Liver (tissue), 9 donors: ENCODE results near the gene ANKZF1. TPM values are rescaled to one million over a fixed set of nuclear protein-coding genes. Genes with fewer than 3 reads are reported as not detected.

Experiments
- DNase-seq: peaks from one replicate; pipeline ENCODE4 v3.0.0-alpha.2; 2017; ENCODE audit warnings: low spot score
- H3K27ac ChIP-seq, 2 donors: one replicate each; pipeline ENCODE4 v1.7.0; 2013; ENCODE audit warnings: inconsistent platforms in 2 of 2, low read length in 2 of 2, control low read depth in 1 of 2, low read depth in 1 of 2, mild to moderate bottlenecking in 1 of 2
- H3K27me3 ChIP-seq, 4 donors: one replicate each; pipeline versions ENCODE4 v1.6.1 to v1.7.0; 2013; ENCODE audit warnings: low read length in 3 of 4, inconsistent platforms in 1 of 4, mild to moderate bottlenecking in 1 of 4, moderate library complexity in 1 of 4; ENCODE audit not compliant: control insufficient read depth in 4 of 4, insufficient read depth in 4 of 4
- H3K36me3 ChIP-seq, 4 donors: one replicate each; pipeline versions ENCODE4 v1.6.1 to v1.7.0; 2013; ENCODE audit warnings: low read length in 3 of 4, mild to moderate bottlenecking in 3 of 4, low read depth in 1 of 4, moderate library complexity in 1 of 4; ENCODE audit not compliant: control insufficient read depth in 4 of 4, insufficient read depth in 3 of 4
- H3K4me1 ChIP-seq, 4 donors: one replicate each; pipeline versions ENCODE4 v1.6.1 to v1.7.0; 2013; ENCODE audit warnings: low read length in 3 of 4, mild to moderate bottlenecking in 3 of 4, moderate library complexity in 1 of 4; ENCODE audit not compliant: control insufficient read depth in 4 of 4, insufficient read depth in 4 of 4
- H3K4me3 ChIP-seq, 3 donors: one replicate each; pipeline versions ENCODE4 v1.6.1 to v1.7.0; 2013; ENCODE audit warnings: low read length in 3 of 3, control low read depth in 1 of 3, low read depth in 1 of 3, mild to moderate bottlenecking in 1 of 3
- H3K9ac ChIP-seq, 2 donors: one replicate each; pipeline ENCODE4 v1.7.0; 2013; ENCODE audit warnings: low read length in 2 of 2, mild to moderate bottlenecking in 2 of 2, moderate library complexity in 2 of 2, control low read depth in 1 of 2, low read depth in 1 of 2
- H3K9me3 ChIP-seq, 4 donors: one replicate each; pipeline versions ENCODE4 v1.6.1 to v1.7.0; 2013; ENCODE audit warnings: low read length in 3 of 4; ENCODE audit not compliant: control insufficient read depth in 4 of 4
- ATF3 ChIP-seq: IDR thresholded peaks from 2 replicates; pipeline ENCODE4 v1.6.1; 2016; ENCODE audit warnings: antibody characterized with exemption
- EGR1 ChIP-seq, 2 donors: IDR thresholded peaks; 2 replicates each; pipeline ENCODE4 v1.6.1; 2016 to 2018; ENCODE audit warnings: antibody characterized with exemption in 2 of 2, low read depth in 2 of 2
- FOXA1 ChIP-seq: IDR thresholded peaks from 2 replicates; pipeline ENCODE4 v1.6.1; 2016; ENCODE audit warnings: antibody characterized with exemption
- FOXA2 ChIP-seq: IDR thresholded peaks from 2 replicates; pipeline ENCODE4 v1.6.1; 2016; ENCODE audit warnings: antibody characterized with exemption
- HNF4G ChIP-seq: IDR thresholded peaks from 2 replicates; pipeline ENCODE4 v1.6.1; 2016; ENCODE audit warnings: antibody characterized with exemption
- JUND ChIP-seq, 2 donors: IDR thresholded peaks; 2 replicates each; pipeline ENCODE4 v1.6.1; 2016; ENCODE audit warnings: antibody characterized with exemption in 2 of 2
- NR2F2 ChIP-seq: IDR thresholded peaks from 2 replicates; pipeline ENCODE4 v1.6.1; 2016; ENCODE audit warnings: antibody characterized with exemption
- RAD21 ChIP-seq, 2 donors: IDR thresholded peaks; 2 replicates each; pipeline ENCODE4 v1.6.1; 2016; ENCODE audit warnings: antibody characterized with exemption in 2 of 2, mild to moderate bottlenecking in 2 of 2
- RXRA ChIP-seq, 2 donors: IDR thresholded peaks; 2 replicates each; pipeline ENCODE4 v1.6.1; 2017 to 2018; ENCODE audit warnings: antibody characterized with exemption in 2 of 2, mild to moderate bottlenecking in 1 of 2
- SP1 ChIP-seq: IDR thresholded peaks from 2 replicates; pipeline ENCODE4 v1.6.1; 2018; ENCODE audit warnings: antibody characterized with exemption, mild to moderate bottlenecking
- TAF1 ChIP-seq: conservative IDR thresholded peaks from 2 replicates; pipeline ENCODE4 v1.6.1; 2016; ENCODE audit warnings: antibody characterized with exemption, mild to moderate bottlenecking
- YY1 ChIP-seq: IDR thresholded peaks from 2 replicates; pipeline ENCODE4 v1.6.1; 2016; ENCODE audit warnings: antibody characterized with exemption, mild to moderate bottlenecking
- ZBTB33 ChIP-seq: IDR thresholded peaks from 2 replicates; pipeline ENCODE4 v1.6.1; 2016; ENCODE audit warnings: antibody characterized with exemption
- WGBS: extraction: QIAGEN DNeasy Blood & Tissue Kit; methylation state at CpG from one replicate; pipeline ENCODE4 v1.1.7; 2013; 5-methylcytosine and 5-hydroxymethylcytosine counted together
- polyA plus RNA-seq, 2 donors: library from polyadenylated mRNA; stranded (reverse) in 1 of 2; unstranded in 1 of 2; fragments of 200-250 nt in 1 of 2; fragments of >200 nt in 1 of 2; fragmentation: Nextera tagmentation in 1 of 2; extraction: Ambion mirVana in 1 of 2; gene quantifications; one replicate each; pipeline versions ENCODE4 v1.2.1 to v1.2.3, GENCODE V29; 2013 to 2015
- total RNA-seq, 2 donors: library from RNA; depleted of rRNA; stranded (reverse); fragments of >200 nt; gene quantifications; one replicate each; pipeline ENCODE4 v1.2.3, GENCODE V29; 2014
- TF ChIP-seq, protein P1 (sequence below): fragments of 150-350 bp; IDR thresholded peaks from 2 replicates; pipeline ENCODE4 v1.5.1; 2017; ENCODE audit warnings: improper control_type of control experiment, low read depth, low read length; ENCODE audit not compliant: missing input control
- donor health status: healthy.
- donor health status: healthy.
- donor health status: healthy.
- donor health status: healthy.
- donor health status: healthy.

Gene ANKZF1
- total and polyA plus RNA-seq, 4 donors: 9.0 to 30.6 (median 20.5) TPM

- Histone ChIP-seq H3K4me3 (no peak overlapping the region), H3K4me1 (peaks cover 5 to 27% (median 19%) of the 10 kb centered on the region in 4 donors), H3K27me3 (no peaks in the 10 kb centered on the region), H3K27ac (no peak overlapping the region), H3K9ac (no peak overlapping the region), H3K9me3 (no peaks in the 10 kb centered on the region), H3K36me3 (peaks cover 21 to 45% (median 40%) of the 10 kb centered on the region in 4 donors)
- TF ChIP-seq SP1 (no peak), RXRA (IDR thresholded peaks at IDR 0.05) (no peak), ZBTB33 (no peak), JUND (IDR thresholded peaks at IDR 0.05) (no peak), TAF1 (no peak), YY1 (no peak), NR2F2 (no peak), RAD21 (IDR thresholded peaks at IDR 0.05) (no peak), FOXA1 (no peak), EGR1 (IDR thresholded peaks at IDR 0.05; ENCODE audit: low read depth in 2 of 2) (no peak), FOXA2 (no peak)
- TF ChIP-seq, protein P1, sequence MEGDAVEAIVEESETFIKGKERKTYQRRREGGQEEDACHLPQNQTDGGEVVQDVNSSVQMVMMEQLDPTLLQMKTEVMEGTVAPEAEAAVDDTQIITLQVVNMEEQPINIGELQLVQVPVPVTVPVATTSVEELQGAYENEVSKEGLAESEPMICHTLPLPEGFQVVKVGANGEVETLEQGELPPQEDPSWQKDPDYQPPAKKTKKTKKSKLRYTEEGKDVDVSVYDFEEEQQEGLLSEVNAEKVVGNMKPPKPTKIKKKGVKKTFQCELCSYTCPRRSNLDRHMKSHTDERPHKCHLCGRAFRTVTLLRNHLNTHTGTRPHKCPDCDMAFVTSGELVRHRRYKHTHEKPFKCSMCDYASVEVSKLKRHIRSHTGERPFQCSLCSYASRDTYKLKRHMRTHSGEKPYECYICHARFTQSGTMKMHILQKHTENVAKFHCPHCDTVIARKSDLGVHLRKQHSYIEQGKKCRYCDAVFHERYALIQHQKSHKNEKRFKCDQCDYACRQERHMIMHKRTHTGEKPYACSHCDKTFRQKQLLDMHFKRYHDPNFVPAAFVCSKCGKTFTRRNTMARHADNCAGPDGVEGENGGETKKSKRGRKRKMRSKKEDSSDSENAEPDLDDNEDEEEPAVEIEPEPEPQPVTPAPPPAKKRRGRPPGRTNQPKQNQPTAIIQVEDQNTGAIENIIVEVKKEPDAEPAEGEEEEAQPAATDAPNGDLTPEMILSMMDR: no peak
- WGBS: 95% methylated on average over 18 of the region's 18 CpGs
- no peak for DNase-seq
Observed at GRCh38 chr2:219219784-219220532, 9.6 kb upstream of the ANKZF1 start.

DNA sequence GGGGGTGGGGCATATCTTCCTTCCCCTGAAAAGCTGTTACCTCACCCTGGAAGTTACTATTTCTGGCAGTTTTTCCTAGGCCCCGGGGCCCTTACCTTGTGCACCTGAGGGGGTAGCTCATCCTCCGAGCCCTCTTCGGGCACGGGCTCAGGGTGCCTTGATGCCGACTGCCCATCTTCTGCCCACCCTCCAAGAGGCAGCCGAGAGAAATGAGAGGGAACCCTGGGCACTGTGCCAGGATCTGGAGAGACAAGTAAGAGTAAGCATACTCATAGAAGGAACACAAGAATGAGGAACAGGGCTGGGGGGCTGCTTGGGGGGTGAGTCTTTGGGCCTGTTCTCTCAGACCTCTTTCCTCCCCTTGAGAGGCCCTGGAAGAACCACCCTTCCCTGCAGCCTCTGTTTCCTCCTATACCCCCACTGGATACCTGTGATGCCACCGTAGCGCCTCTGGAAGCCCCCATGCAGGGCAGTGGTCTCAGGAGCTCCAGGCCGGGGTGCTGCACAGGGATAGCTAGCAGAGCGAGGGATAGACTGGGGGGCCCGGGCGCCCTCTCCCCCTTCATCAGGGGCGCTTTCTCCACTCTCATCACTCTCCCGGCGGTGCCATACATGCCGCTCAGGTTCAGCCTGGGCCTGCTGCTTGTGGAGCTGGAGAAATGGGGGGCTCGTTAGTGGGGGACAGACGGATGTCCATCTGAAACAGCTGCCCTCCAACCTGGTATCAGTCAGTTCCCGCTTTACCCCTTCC lies 8.8 kb upstream of the ANKZF1 start:
- H3K9me3 ChIP-seq: no peaks in the 10 kb centered on the region
- WGBS: 93% methylated on average over 19 of the region's 19 CpGs
- TF ChIP-seq ZBTB33: no peak
- no peak for TF ChIP-seq RXRA (IDR thresholded peaks at IDR 0.05)
- no peak for TF ChIP-seq HNF4G
- no peak for TF ChIP-seq NR2F2
- TF ChIP-seq ATF3: no peak
- TF ChIP-seq, protein P1: no peak
- TF ChIP-seq SP1: no peak
- TF ChIP-seq FOXA1: no peak
- H3K4me3 ChIP-seq: no peak overlapping the region
- DNase-seq: peak; percentile 44
- no peak overlapping the region for H3K27ac ChIP-seq
- peaks cover 5 to 27% (median 19%) of the 10 kb centered on the region in 4 donors for H3K4me1 ChIP-seq
- H3K27me3 ChIP-seq: no peaks in the 10 kb centered on the region
- no peak overlapping the region for H3K9ac ChIP-seq
- peaks cover 21 to 54% (median 46%) of the 10 kb centered on the region in 4 donors for H3K36me3 ChIP-seq
